Activated naive CD8-positive, alpha-beta T cell treated with anti-CD3 and anti-CD28 coated beads for 36 hours (primary cell): Measurements from ENCODE around the gene PAN3. TPM values are rescaled to one million over a fixed set of nuclear protein-coding genes. Genes with fewer than 3 reads are reported as not detected.
"Not testable (repeated sequence)": the region's sequence is repeated elsewhere in the genome, so short reads cannot be mapped to it uniquely, and the experiment has no call there.

Experiments
- DNase-seq: peaks from one replicate; pipeline ENCODE4 v3.0.0; 2021
- H3K27ac Mint-ChIP-seq: one replicate; pipeline ENCODE4 v1.8.0; 2022; ENCODE audit warnings: mild to moderate bottlenecking, moderate library complexity, mixed read lengths
- H3K27me3 Mint-ChIP-seq: one replicate; pipeline ENCODE4 v1.8.0; 2022; ENCODE audit warnings: mild to moderate bottlenecking, mixed read lengths
- H3K36me3 Mint-ChIP-seq: one replicate; pipeline ENCODE4 v1.8.0; 2021; ENCODE audit warnings: mild to moderate bottlenecking, mixed read lengths
- H3K4me1 Mint-ChIP-seq: one replicate; pipeline ENCODE4 v1.8.0; 2021; ENCODE audit warnings: mixed read lengths
- H3K4me3 Mint-ChIP-seq: one replicate; pipeline ENCODE4 v1.8.0; 2022; ENCODE audit warnings: mild to moderate bottlenecking, moderate library complexity, mixed read lengths
- H3K9me3 Mint-ChIP-seq: one replicate; pipeline ENCODE4 v1.8.0; 2022; ENCODE audit warnings: mixed read lengths
- total RNA-seq, 2 experiments: library from RNA; stranded (reverse); gene quantifications; one replicate each; pipeline ENCODE4 v1.2.3, GENCODE V29; 2021

The PAN3 gene
- total RNA-seq, 2 experiments from 2014 or later, result 24.4 to 27.3 TPM

DNA sequence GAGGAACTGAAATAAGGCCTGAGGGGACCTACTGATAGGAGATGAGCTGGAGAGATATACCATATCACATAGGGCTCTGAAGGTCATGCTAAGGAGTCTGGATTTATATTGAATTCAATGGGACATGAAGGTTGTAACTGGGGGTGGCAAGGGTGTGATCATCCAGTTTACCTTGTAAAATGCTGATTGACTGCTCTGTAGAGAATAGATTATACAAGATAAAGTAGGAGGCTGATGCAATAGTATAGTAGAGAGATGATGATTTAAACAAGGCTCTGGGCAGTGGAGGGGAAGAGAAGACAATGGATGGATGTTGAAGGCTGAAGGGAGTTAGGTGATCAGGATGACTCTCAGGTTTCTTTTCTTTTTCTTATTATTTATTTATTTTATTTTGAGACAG lies 18.0 kb upstream of the PAN3 start:
- no peak overlapping the region for H3K4me3 Mint-ChIP-seq

GRCh38 chr13:28121224-28121623 lies 17.1 kb upstream of the PAN3 start:
- Mint-ChIP-seq H3K27me3 (peaks cover 10% of the 10 kb centered on the region), H3K4me3 (no peak overlapping the region), H3K27ac (no peak overlapping the region), H3K36me3 (no peaks in the 10 kb centered on the region), H3K9me3 (no peaks in the 10 kb centered on the region), H3K4me1 (peaks cover 5% of the 10 kb centered on the region)
- DNase-seq, result no peak

More for the DNA sequence above, 18.0 kb upstream of the PAN3 start:
- no peaks in the 10 kb centered on the region for H3K36me3 Mint-ChIP-seq
- no peak for DNase-seq
- H3K4me1 Mint-ChIP-seq, result peaks cover 5% of the 10 kb centered on the region
- no peak overlapping the region for H3K27ac Mint-ChIP-seq
- H3K9me3 Mint-ChIP-seq, result no peaks in the 10 kb centered on the region
- peaks cover 10% of the 10 kb centered on the region for H3K27me3 Mint-ChIP-seq

DNA sequence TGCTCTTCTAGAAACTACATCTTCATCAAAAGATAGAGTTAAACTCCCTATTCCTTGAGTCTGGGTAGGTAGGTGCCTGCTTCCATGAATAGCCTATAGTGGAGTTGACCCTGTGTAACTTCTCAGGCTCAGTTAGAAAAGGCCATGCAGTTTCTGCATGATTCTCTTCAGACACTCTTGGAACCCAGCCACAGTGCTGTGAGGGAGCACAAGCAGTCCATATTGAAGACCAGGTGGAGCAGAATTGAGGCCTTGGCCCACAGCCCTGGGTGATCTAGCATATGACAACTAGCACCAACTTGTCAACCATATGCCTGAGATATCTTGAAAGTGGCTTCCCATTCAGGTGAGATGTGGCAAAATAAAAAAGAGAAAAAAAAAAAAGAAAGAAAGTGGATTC lies 10.3 kb upstream of the PAN3 start:
- Mint-ChIP-seq H3K27ac (no peak overlapping the region), H3K4me1 (no peaks in the 10 kb centered on the region), H3K9me3 (no peaks in the 10 kb centered on the region), H3K4me3 (no peak overlapping the region), H3K27me3 (no peaks in the 10 kb centered on the region), H3K36me3 (no peaks in the 10 kb centered on the region)
- no peak for DNase-seq

DNA sequence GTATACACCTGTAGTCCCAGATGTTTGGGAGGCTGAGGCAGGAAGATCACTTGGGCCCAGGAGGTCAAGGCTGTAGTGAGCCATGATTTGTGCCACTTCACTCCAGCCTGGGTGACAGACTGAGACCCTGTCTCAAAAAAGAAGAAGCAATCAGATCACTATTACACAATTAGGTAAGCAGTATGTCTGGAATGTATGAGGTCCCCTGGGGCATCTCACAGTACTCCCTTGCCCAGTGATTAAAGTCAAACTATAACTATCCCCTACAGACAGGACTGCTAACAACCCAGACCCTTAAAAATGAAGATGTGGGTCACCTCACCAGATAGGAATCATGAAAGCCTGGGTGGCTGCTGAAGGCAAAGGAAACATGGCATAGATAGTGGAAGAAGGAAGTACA lies 9.4 kb upstream of the PAN3 start:
- no peaks in the 10 kb centered on the region for H3K36me3 Mint-ChIP-seq
- no peak overlapping the region for H3K27ac Mint-ChIP-seq
- no peak overlapping the region for H3K4me3 Mint-ChIP-seq
- no peaks in the 10 kb centered on the region for H3K4me1 Mint-ChIP-seq
- DNase-seq, result no peak
- no peaks in the 10 kb centered on the region for H3K9me3 Mint-ChIP-seq
- H3K27me3 Mint-ChIP-seq, result no peaks in the 10 kb centered on the region

DNA sequence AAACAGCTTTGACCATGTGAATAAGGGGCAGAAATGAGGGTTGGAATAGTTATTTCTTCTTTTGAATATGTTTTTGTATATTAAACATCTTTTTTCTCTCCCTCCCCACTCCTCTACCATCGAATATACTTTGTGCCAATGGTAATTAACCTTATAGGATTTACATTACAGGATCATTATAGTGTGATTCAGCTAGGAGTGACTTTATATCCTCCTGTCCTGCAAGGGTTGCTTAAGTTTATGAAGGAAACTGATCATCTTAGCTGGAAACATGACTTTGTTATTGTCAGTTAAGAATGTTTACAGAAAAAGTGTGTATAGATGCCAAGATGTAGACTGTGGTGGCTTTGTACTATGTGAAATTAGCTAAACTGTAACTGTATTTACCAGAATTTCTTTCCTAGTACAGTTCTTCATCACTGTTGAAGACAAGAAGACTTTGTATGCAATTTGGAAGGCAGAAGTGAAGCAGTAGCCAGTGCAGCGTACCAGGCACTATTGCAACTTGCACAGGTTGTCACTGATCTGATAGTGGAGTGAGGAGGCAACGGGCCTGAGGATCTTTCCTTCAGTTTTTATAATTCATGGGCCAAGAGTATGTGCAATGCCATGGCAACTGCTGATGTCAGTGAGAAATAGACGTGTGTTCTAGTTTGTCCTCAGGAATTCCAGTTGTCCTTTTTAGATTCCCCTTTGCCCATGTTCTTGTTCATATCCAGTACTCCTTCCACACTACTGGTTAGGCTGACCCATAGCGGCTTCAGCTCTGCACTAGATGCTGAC lies 8.2 kb upstream of the PAN3 start:
- Mint-ChIP-seq H3K27ac (no peak overlapping the region), H3K9me3 (no peaks in the 10 kb centered on the region), H3K27me3 (no peaks in the 10 kb centered on the region), H3K4me1 (no peaks in the 10 kb centered on the region), H3K36me3 (no peaks in the 10 kb centered on the region), H3K4me3 (no peak overlapping the region)
- DNase-seq, result no peak

DNA sequence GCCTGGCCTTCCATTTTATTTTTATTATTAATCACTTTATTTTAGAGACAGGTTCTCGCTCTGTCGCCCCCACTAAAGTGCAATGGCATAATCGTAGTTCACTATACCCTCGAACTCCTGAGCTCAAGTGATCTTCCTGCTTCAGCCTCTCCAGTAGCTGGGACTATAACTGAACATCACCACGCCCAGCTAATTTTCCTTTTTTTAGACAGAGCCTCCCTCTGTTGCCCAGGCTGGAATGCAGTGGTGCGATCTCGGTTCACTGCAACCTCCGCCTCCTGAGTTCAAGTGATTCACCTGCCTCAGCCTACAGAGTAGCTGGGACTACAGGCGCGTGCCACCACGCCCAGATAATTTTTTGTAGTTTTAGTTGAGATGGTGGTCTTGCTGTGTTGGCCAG lies 6.7 kb upstream of the PAN3 start:
- peaks cover 4% of the 10 kb centered on the region for H3K4me1 Mint-ChIP-seq

GRCh38 chr13:28136916-28137315 lies 1.4 kb upstream of the PAN3 start:
- DNase-seq, result no peak
- peaks cover 5% of the 10 kb centered on the region for H3K36me3 Mint-ChIP-seq
- H3K27ac Mint-ChIP-seq, result peak overlapping the region; percentile 97
- H3K27me3 Mint-ChIP-seq, result no peaks in the 10 kb centered on the region
- peak overlapping the region; percentile 82 for H3K4me3 Mint-ChIP-seq
- peaks cover 23% of the 10 kb centered on the region for H3K4me1 Mint-ChIP-seq
- no peaks in the 10 kb centered on the region for H3K9me3 Mint-ChIP-seq

More for the DNA sequence above, 6.7 kb upstream of the PAN3 start:
- Mint-ChIP-seq H3K36me3 (no peaks in the 10 kb centered on the region), H3K4me3 (no peak overlapping the region), H3K9me3 (no peaks in the 10 kb centered on the region), H3K27me3 (no peaks in the 10 kb centered on the region), H3K27ac (no peak overlapping the region)
- no peak for DNase-seq

- no peaks in the 10 kb centered on the region for H3K9me3 Mint-ChIP-seq
- no peak for DNase-seq
- H3K36me3 Mint-ChIP-seq, result peaks cover 5% of the 10 kb centered on the region
- H3K27me3 Mint-ChIP-seq, result no peaks in the 10 kb centered on the region
- peak overlapping the region; percentile 82 for H3K4me3 Mint-ChIP-seq
- H3K4me1 Mint-ChIP-seq, result peaks cover 28% of the 10 kb centered on the region
- peak overlapping the region; percentile 97 for H3K27ac Mint-ChIP-seq
These were observed 749 bp upstream of the PAN3 start for GRCh38 chr13:28137596-28137995.

GRCh38 chr13:28138756-28139470 lies 568 bp downstream of the PAN3 start:
- Mint-ChIP-seq H3K36me3 (peaks cover 5% of the 10 kb centered on the region), H3K27me3 (no peaks in the 10 kb centered on the region), H3K9me3 (no peaks in the 10 kb centered on the region), H3K4me3 (peak overlapping the region; percentile 82), H3K27ac (peak overlapping the region; percentile 88), H3K4me1 (peaks cover 37% of the 10 kb centered on the region)
- peak; percentile 87 for DNase-seq

GRCh38 chr13:28140433-28141125 lies 2.2 kb downstream of the PAN3 start:
- H3K4me3 Mint-ChIP-seq, result peak overlapping the region; percentile 82
- H3K27ac Mint-ChIP-seq, result peak overlapping the region; percentile 88
- H3K9me3 Mint-ChIP-seq, result no peaks in the 10 kb centered on the region
- peaks cover 37% of the 10 kb centered on the region for H3K4me1 Mint-ChIP-seq
- H3K27me3 Mint-ChIP-seq, result no peaks in the 10 kb centered on the region
- H3K36me3 Mint-ChIP-seq, result peaks cover 11% of the 10 kb centered on the region
- no peak for DNase-seq

DNA sequence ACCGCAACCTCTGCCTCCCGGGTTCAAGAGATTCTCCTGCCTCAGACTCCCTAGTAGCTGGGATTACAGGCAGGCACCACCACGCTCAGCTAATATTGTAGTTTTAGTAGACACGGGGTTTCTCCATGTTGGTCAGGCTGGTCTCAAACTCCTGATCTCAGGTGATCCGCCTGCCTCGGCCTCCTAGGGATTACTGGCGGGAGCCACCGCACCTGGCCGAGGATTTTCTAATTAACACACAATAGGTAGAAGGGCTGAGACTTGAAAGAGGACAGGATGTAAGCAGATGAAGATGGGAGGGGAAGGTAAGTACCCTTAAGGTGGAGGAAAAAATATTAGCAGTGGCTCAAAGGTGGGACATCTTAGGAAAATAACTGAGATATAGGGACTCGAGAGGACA lies 3.2 kb downstream of the PAN3 start:
- Mint-ChIP-seq H3K4me1 (peaks cover 36% of the 10 kb centered on the region), H3K27ac (peak overlapping the region; percentile 25), H3K36me3 (peaks cover 11% of the 10 kb centered on the region), H3K4me3 (peak overlapping the region; percentile 72)
- not testable (repeated sequence) for H3K9me3 Mint-ChIP-seq, H3K27me3 Mint-ChIP-seq, DNase-seq

- Mint-ChIP-seq H3K4me1 (peaks cover 45% of the 10 kb centered on the region), H3K27ac (no peak overlapping the region), H3K9me3 (no peaks in the 10 kb centered on the region)
These were observed 6.7 kb downstream of the PAN3 start for GRCh38 chr13:28145049-28145448.

DNA sequence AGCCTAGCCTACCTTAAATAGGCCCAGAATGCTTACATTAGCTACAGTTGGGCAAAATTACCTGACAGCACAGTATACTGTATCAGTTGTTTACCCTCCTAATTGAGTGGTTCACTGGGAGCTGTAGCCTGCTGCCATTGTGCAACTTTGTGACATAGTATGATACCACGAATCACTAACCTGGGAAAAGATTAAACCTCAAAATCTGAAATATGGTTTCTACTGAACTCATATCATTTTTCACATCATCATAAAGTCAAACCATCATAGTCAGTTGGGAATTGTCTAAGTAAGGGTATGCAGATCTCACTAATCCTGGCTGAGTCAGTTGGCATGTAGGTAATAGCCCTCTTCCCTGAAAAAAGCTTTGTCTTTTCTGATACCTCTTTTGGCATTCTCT lies 9.2 kb downstream of the PAN3 start:
- no peak for DNase-seq
- no peaks in the 10 kb centered on the region for H3K27me3 Mint-ChIP-seq
- H3K4me3 Mint-ChIP-seq, result no peak overlapping the region
- peaks cover 9% of the 10 kb centered on the region for H3K36me3 Mint-ChIP-seq
- H3K27ac Mint-ChIP-seq, result no peak overlapping the region
- peaks cover 34% of the 10 kb centered on the region for H3K4me1 Mint-ChIP-seq
- no peaks in the 10 kb centered on the region for H3K9me3 Mint-ChIP-seq

More at GRCh38 chr13:28145049-28145448, 6.7 kb downstream of the PAN3 start:
- H3K36me3 Mint-ChIP-seq, result peaks cover 6% of the 10 kb centered on the region
- H3K4me3 Mint-ChIP-seq, result no peak overlapping the region
- H3K27me3 Mint-ChIP-seq, result no peaks in the 10 kb centered on the region
- DNase-seq, result no peak

GRCh38 chr13:28159057-28159456 lies 20.7 kb downstream of the PAN3 start:
- peaks cover 48% of the 10 kb centered on the region for H3K36me3 Mint-ChIP-seq
- H3K4me3 Mint-ChIP-seq, result no peak overlapping the region
- DNase-seq, result no peak
- peaks cover 25% of the 10 kb centered on the region for H3K9me3 Mint-ChIP-seq
- H3K27ac Mint-ChIP-seq, result no peak overlapping the region
- no peaks in the 10 kb centered on the region for H3K27me3 Mint-ChIP-seq
- peaks cover 33% of the 10 kb centered on the region for H3K4me1 Mint-ChIP-seq

- Mint-ChIP-seq H3K27ac (no peak overlapping the region), H3K27me3 (no peaks in the 10 kb centered on the region), H3K9me3 (peaks cover 24% of the 10 kb centered on the region), H3K4me3 (no peak overlapping the region), H3K36me3 (peaks cover 38% of the 10 kb centered on the region), H3K4me1 (peaks cover 37% of the 10 kb centered on the region)
- no peak for DNase-seq
These were observed 23.0 kb downstream of the PAN3 start for GRCh38 chr13:28161370-28161769.
